ENCODE data around the gene BLID. TPM values are rescaled to one million over a fixed set of nuclear protein-coding genes. Genes with fewer than 3 reads are reported as not detected.

The BLID gene
- total RNA-seq, 1 experiment from 2014 or later, result 0.41 TPM

DNA sequence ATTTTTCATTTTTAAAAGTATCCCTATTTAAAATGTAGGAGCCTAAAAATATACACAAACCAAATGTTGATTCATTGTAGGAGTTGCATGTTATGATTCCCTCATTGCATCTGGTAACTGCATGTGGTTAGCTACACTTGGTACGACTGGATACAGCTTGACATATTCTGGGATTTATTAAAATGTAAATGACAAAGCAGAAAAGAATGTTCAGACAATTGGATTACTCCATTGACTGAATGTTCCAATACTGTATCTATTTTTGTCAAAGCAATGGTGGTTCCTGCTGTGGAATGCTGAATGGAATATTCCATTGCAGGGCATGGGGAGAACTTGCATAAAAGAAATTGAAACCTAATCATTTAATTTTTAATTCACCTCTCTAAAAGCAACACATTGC, 30.8 kb downstream of the BLID start:
- in situ Hi-C loops (cut with HindIII; ENCODE audit: low pct_unique_long_range_greater_than_20kb, low sequenced_read_pairs), result no loop called here

DNA sequence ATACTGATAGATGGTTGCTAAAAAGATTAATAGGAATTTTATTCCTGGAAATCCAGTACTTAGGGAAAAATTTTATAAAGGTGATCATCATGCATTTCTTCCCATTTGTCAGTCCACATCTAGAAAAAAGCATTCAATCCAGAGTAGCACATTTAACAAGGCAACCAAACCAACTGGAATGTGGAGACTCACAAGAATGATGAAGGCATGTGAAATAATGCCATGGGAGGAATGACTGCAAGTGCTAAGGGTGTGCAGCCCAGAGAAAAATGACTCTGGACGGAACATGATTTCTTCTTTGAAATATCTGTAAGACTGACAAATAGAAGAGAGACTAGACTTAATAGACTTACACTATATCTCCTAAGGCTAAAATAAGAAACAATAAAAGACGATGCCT, 33.8 kb downstream of the BLID start:
- H3K36me3 ChIP-seq (ENCODE audit: control insufficient read depth, insufficient read depth, low read length), result no peaks in the 10 kb centered on the region
- intact Hi-C loops (cut with micrococcal nuclease; ENCODE audit: unreplicated experiment) (no loop called here), in situ Hi-C loops (cut with HindIII; ENCODE audit: low pct_unique_long_range_greater_than_20kb, low sequenced_read_pairs) (no loop called here)
- H3K4me1 ChIP-seq (ENCODE audit: control insufficient read depth, insufficient read depth, low read length), result no peaks in the 10 kb centered on the region
- H3K27me3 ChIP-seq (ENCODE audit: control insufficient read depth, insufficient read depth, low read length), result no peaks in the 10 kb centered on the region
- no TSS peak for BruUV-seq (replicated peaks)
- TF ChIP-seq TCF7L2 (IDR thresholded peaks at IDR 0.05; ENCODE audit: low read depth, low read length) (no peak), SIN3A (IDR thresholded peaks at IDR 0.05; ENCODE audit: borderline replicate concordance, insufficient read depth, low read depth, low read length) (no peak), POLR2AphosphoS5 (IDR thresholded peaks at IDR 0.05; ENCODE audit: low read depth, low read length) (no peak)
- TF ChIP-seq, protein P1, sequence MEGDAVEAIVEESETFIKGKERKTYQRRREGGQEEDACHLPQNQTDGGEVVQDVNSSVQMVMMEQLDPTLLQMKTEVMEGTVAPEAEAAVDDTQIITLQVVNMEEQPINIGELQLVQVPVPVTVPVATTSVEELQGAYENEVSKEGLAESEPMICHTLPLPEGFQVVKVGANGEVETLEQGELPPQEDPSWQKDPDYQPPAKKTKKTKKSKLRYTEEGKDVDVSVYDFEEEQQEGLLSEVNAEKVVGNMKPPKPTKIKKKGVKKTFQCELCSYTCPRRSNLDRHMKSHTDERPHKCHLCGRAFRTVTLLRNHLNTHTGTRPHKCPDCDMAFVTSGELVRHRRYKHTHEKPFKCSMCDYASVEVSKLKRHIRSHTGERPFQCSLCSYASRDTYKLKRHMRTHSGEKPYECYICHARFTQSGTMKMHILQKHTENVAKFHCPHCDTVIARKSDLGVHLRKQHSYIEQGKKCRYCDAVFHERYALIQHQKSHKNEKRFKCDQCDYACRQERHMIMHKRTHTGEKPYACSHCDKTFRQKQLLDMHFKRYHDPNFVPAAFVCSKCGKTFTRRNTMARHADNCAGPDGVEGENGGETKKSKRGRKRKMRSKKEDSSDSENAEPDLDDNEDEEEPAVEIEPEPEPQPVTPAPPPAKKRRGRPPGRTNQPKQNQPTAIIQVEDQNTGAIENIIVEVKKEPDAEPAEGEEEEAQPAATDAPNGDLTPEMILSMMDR (IDR thresholded peaks at IDR 0.05), result no peak
- TF ChIP-seq, protein P2, sequence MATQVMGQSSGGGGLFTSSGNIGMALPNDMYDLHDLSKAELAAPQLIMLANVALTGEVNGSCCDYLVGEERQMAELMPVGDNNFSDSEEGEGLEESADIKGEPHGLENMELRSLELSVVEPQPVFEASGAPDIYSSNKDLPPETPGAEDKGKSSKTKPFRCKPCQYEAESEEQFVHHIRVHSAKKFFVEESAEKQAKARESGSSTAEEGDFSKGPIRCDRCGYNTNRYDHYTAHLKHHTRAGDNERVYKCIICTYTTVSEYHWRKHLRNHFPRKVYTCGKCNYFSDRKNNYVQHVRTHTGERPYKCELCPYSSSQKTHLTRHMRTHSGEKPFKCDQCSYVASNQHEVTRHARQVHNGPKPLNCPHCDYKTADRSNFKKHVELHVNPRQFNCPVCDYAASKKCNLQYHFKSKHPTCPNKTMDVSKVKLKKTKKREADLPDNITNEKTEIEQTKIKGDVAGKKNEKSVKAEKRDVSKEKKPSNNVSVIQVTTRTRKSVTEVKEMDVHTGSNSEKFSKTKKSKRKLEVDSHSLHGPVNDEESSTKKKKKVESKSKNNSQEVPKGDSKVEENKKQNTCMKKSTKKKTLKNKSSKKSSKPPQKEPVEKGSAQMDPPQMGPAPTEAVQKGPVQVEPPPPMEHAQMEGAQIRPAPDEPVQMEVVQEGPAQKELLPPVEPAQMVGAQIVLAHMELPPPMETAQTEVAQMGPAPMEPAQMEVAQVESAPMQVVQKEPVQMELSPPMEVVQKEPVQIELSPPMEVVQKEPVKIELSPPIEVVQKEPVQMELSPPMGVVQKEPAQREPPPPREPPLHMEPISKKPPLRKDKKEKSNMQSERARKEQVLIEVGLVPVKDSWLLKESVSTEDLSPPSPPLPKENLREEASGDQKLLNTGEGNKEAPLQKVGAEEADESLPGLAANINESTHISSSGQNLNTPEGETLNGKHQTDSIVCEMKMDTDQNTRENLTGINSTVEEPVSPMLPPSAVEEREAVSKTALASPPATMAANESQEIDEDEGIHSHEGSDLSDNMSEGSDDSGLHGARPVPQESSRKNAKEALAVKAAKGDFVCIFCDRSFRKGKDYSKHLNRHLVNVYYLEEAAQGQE (IDR thresholded peaks at IDR 0.05; ENCODE audit: insufficient read depth in 1 of 2, low read depth in 2 of 2, low read length in 1 of 2), result no peak
- ATAC-seq (no peak), DNase-seq (ENCODE audit: low read depth, low spot score) (no peak)
- ChIA-PET CTCF (no interaction called here), POLR2A (no interaction called here)
- H3K27ac ChIP-seq (ENCODE audit: low read length), result no peak overlapping the region
- no peaks in the 10 kb centered on the region for H3K9me3 ChIP-seq (ENCODE audit: control insufficient read depth, insufficient read depth, low read depth, low read length)
- H3K4me3 ChIP-seq (ENCODE audit: low read depth in 2 of 2, low read length in 2 of 2), result no peak overlapping the region

More for the DNA sequence above, 30.8 kb downstream of the BLID start:
- Histone ChIP-seq H3K9me3 (ENCODE audit: control insufficient read depth, insufficient read depth, low read depth, low read length) (no peaks in the 10 kb centered on the region), H3K27me3 (ENCODE audit: control insufficient read depth, insufficient read depth, low read length) (no peaks in the 10 kb centered on the region), H3K4me1 (ENCODE audit: control insufficient read depth, insufficient read depth, low read length) (no peaks in the 10 kb centered on the region), H3K27ac (ENCODE audit: low read length) (no peak overlapping the region), H3K4me3 (ENCODE audit: low read depth in 2 of 2, low read length in 2 of 2) (no peak overlapping the region), H3K36me3 (ENCODE audit: control insufficient read depth, insufficient read depth, low read length) (no peaks in the 10 kb centered on the region)
- ChIA-PET POLR2A (no interaction called here), CTCF (no interaction called here)
- no peak for TF ChIP-seq TCF7L2 (IDR thresholded peaks at IDR 0.05; ENCODE audit: low read depth, low read length)
- DNase-seq (ENCODE audit: low read depth, low spot score) (no peak), ATAC-seq (0 out of 2 replicates have a peak, but pooled peaks have one; percentile 10)
- BruUV-seq (replicated peaks), result no TSS peak
- intact Hi-C loops (cut with micrococcal nuclease; ENCODE audit: unreplicated experiment), result no loop called here

DNA sequence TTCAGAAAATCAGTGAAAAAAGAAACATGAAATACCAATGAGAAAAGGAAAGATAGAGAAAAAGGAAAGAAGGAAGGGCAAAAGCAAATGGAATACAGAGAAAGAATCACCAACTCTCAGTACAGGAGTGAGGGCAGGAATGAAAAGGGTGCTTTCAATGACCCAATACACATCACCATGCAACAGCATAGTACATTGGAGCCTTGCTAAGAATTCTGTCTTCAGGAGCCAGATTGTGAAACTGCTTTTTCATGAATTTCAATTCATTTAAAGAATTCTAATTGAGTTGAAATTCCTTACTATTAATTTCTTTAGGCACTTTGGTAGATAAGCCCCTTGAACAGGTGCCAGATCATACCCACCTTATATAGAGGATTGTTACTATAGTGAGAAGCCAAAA, 34.9 kb downstream of the BLID start:
- Histone ChIP-seq H3K27me3 (ENCODE audit: control insufficient read depth, insufficient read depth, low read length) (no peaks in the 10 kb centered on the region), H3K36me3 (ENCODE audit: control insufficient read depth, insufficient read depth, low read length) (no peaks in the 10 kb centered on the region), H3K9me3 (ENCODE audit: control insufficient read depth, insufficient read depth, low read depth, low read length) (no peaks in the 10 kb centered on the region), H3K4me3 (ENCODE audit: low read depth in 2 of 2, low read length in 2 of 2) (no peak overlapping the region), H3K27ac (ENCODE audit: low read length) (no peak overlapping the region), H3K4me1 (ENCODE audit: control insufficient read depth, insufficient read depth, low read length) (no peaks in the 10 kb centered on the region)
- POLR2A ChIA-PET, result no interaction called here
- BruUV-seq (replicated peaks), result no TSS peak
- ATAC-seq, result no peak
- in situ Hi-C loops (cut with HindIII; ENCODE audit: low pct_unique_long_range_greater_than_20kb, low sequenced_read_pairs) (no loop called here), intact Hi-C loops (cut with micrococcal nuclease; ENCODE audit: unreplicated experiment) (no loop called here)
- DNase-seq (ENCODE audit: low read depth, low spot score), result no peak
- CTCF ChIA-PET, result no interaction called here
- TF ChIP-seq SIN3A (IDR thresholded peaks at IDR 0.05; ENCODE audit: borderline replicate concordance, insufficient read depth, low read depth, low read length), result no peak
- TF ChIP-seq POLR2AphosphoS5 (IDR thresholded peaks at IDR 0.05; ENCODE audit: low read depth, low read length), result no peak
- TF ChIP-seq, protein P1 (IDR thresholded peaks at IDR 0.05), result no peak
- no peak for TF ChIP-seq TCF7L2 (IDR thresholded peaks at IDR 0.05; ENCODE audit: low read depth, low read length)
- TF ChIP-seq, protein P2 (IDR thresholded peaks at IDR 0.05; ENCODE audit: insufficient read depth in 1 of 2, low read depth in 2 of 2, low read length in 1 of 2), result no peak

Measured in Panc1 (cell line).